GM23338 (cell line): ENCODE measurements around the gene INSL4.

Experiments used
- CREB1 ChIP-seq: fragments of 250-450 bp; sonication (Bioruptor Pico); IDR thresholded peaks from 2 replicates; pipeline ENCODE4 v1.5.0; 2020; ENCODE audit warnings: low read depth, mild to moderate bottlenecking, moderate library complexity
- CTCF ChIP-seq, 2 experiments: fragments of 200-600 bp in 1 of 2; sonication (generic) in 1 of 2; conservative IDR thresholded peaks; 2 replicates each; pipeline versions ENCODE4 v1.5.1 to v1.6.1; 2016 to 2017; ENCODE audit warnings: antibody characterized with exemption in 2 of 2, low read depth in 2 of 2, mild to moderate bottlenecking in 2 of 2, moderate library complexity in 1 of 2
- EZH2 ChIP-seq: fragments of 200-600 bp; sonication (generic); IDR thresholded peaks from one replicate; pipeline ENCODE4 v1.8.0; 2017; ENCODE audit warnings: antibody characterized with exemption, mild to moderate bottlenecking, low read depth; ENCODE audit not compliant: unreplicated experiment
- EZH2phosphoT487 ChIP-seq: fragments of 200-600 bp; sonication (generic); IDR thresholded peaks from one replicate; pipeline ENCODE4 v1.8.1; 2018; ENCODE audit warnings: antibody characterized with exemption; ENCODE audit not compliant: unreplicated experiment
- JUNB ChIP-seq: IDR thresholded peaks from one replicate; pipeline ENCODE4 v1.6.1; 2016; ENCODE audit warnings: antibody characterized with exemption; ENCODE audit not compliant: unreplicated experiment
- NANOG ChIP-seq: IDR thresholded peaks from 2 replicates; pipeline ENCODE4 v1.6.1; 2016; ENCODE audit warnings: antibody characterized with exemption, borderline replicate concordance
- POLR2AphosphoS5 ChIP-seq: IDR thresholded peaks from 2 replicates; pipeline ENCODE4 v1.6.1; 2016; ENCODE audit warnings: antibody characterized with exemption, low read depth
- STAT1 ChIP-seq: IDR thresholded peaks from one replicate; pipeline ENCODE4 v1.6.1; 2016; ENCODE audit warnings: antibody characterized with exemption; ENCODE audit not compliant: unreplicated experiment
- ZNF114 ChIP-seq: fragments of 250-450 bp; sonication (Bioruptor Pico); IDR thresholded peaks from 2 replicates; pipeline ENCODE4 v1.5.0; 2020; ENCODE audit warnings: mild to moderate bottlenecking, moderate library complexity
- ZNF331 ChIP-seq: fragments of 250-450 bp; sonication (Bioruptor Pico); IDR thresholded peaks from 2 replicates; pipeline ENCODE4 v1.5.0; 2020; ENCODE audit warnings: low read depth, mild to moderate bottlenecking, moderate library complexity
- ZNF462 ChIP-seq: fragments of 250-450 bp; sonication (Bioruptor Pico); IDR thresholded peaks from 2 replicates; pipeline ENCODE4 v1.5.0; 2020; ENCODE audit warnings: mild to moderate bottlenecking, moderate library complexity
- TF ChIP-seq, protein P1 (sequence below): IDR thresholded peaks from one replicate; pipeline ENCODE4 v1.6.1; 2018; ENCODE audit warnings: antibody characterized with exemption; ENCODE audit not compliant: unreplicated experiment

DNA sequence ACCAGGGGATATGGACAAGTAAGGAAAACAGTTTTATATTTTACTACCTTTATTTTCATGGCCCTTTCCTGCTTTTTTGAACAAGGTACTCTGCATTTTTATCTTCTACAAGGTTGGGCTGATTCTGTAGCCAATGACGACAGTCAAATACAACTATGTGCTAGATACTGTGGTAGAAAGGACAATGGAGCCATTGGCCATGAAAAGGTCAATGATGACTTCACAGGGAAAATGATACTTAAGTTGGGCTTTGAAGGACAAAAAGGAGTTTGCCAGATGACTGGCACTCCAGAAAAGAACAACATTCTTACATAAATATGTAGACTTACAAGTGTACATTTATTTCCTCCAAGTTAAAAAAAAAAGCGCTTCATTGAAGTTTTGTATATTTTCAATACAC, 46.4 kb upstream of the INSL4 start:
- no peak for TF ChIP-seq EZH2
- TF ChIP-seq CTCF (conservative IDR thresholded peaks at IDR 0.05; ENCODE audit: low read depth in 2 of 2): no peak
- TF ChIP-seq EZH2phosphoT487: no peak
- no peak for TF ChIP-seq POLR2AphosphoS5
- TF ChIP-seq JUNB: no peak
- TF ChIP-seq NANOG: no peak
- TF ChIP-seq, protein P1, sequence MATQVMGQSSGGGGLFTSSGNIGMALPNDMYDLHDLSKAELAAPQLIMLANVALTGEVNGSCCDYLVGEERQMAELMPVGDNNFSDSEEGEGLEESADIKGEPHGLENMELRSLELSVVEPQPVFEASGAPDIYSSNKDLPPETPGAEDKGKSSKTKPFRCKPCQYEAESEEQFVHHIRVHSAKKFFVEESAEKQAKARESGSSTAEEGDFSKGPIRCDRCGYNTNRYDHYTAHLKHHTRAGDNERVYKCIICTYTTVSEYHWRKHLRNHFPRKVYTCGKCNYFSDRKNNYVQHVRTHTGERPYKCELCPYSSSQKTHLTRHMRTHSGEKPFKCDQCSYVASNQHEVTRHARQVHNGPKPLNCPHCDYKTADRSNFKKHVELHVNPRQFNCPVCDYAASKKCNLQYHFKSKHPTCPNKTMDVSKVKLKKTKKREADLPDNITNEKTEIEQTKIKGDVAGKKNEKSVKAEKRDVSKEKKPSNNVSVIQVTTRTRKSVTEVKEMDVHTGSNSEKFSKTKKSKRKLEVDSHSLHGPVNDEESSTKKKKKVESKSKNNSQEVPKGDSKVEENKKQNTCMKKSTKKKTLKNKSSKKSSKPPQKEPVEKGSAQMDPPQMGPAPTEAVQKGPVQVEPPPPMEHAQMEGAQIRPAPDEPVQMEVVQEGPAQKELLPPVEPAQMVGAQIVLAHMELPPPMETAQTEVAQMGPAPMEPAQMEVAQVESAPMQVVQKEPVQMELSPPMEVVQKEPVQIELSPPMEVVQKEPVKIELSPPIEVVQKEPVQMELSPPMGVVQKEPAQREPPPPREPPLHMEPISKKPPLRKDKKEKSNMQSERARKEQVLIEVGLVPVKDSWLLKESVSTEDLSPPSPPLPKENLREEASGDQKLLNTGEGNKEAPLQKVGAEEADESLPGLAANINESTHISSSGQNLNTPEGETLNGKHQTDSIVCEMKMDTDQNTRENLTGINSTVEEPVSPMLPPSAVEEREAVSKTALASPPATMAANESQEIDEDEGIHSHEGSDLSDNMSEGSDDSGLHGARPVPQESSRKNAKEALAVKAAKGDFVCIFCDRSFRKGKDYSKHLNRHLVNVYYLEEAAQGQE: no peak
- no peak for TF ChIP-seq CREB1 (CRISPR knock-in tag)
- no peak for TF ChIP-seq ZNF331 (CRISPR knock-in tag)
- no peak for TF ChIP-seq ZNF114 (CRISPR knock-in tag)
- TF ChIP-seq STAT1: no peak
- TF ChIP-seq ZNF462 (CRISPR knock-in tag): no peak
